ENCODE results near the gene TMEM151A.

Gene TMEM151A

DNA sequence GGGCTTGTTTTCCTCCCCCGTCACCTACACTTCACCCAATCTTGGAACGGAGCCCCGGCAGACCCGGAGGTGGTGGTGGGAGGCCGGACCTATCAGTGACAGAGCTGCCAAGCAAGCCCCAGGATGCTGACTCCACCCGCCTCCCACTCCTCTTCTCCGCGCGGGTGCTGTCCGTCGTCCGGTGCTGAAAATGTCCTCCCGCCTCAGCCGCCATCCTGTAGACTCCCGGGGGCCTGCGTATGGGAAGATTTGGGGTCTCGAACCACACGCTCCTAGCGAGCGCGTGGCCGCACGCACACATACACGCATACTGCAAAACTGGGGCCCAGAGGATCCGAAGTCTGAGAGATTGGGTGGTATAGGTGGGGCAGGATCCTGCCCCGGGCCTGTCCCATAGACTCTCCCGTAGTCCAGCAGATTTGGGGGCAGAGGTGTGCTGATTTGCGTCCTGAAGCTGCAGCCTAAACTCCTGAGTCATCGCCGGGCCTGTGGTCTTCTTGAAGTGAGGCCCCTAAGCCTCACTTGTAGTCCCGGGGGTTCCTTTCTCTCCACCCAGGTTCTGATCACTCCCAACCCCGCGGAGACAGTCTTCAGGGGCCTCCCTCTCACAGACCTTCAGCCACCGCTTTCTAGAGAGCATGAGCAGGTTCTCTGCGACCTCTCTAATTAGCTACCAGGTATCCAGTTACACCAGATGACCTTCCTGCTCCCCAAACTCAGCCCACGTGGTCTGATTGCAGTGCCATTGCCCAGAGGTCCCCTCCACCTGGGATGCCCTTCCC is 2.0 kb upstream of the TMEM151A start:
- Histone ChIP-seq H3F3A (ENCODE audit: low read depth) (no peaks in the 10 kb centered on the region), H3K9me2 (replicated peaks; ENCODE audit: low read depth, low read length) (no peaks in the 10 kb centered on the region), H3K79me2 (ENCODE audit: insufficient read depth, low read length) (peaks cover 14% of the 10 kb centered on the region), H3K9me3 (ENCODE audit: insufficient read depth, low read depth, low read length) (no peaks in the 10 kb centered on the region), H3K9ac (ENCODE audit: low read depth, low read length, poor library complexity, severe bottlenecking) (peak overlapping the region; percentile 33), H3K36me3 (ENCODE audit: insufficient read depth, low read length) (no peaks in the 10 kb centered on the region), H3K27me3 (ENCODE audit: insufficient read depth, low read length, poor library complexity, severe bottlenecking) (no peaks in the 10 kb centered on the region), H4K20me1 (ENCODE audit: insufficient read depth, low read length, poor library complexity, severe bottlenecking) (no peaks in the 10 kb centered on the region), H2AFZ (ENCODE audit: low read length) (peak overlapping the region; percentile 70), H3K4me3 (ENCODE audit: low read length, poor library complexity, severe bottlenecking) (peak overlapping the region; percentile 95), H3K4me1 (ENCODE audit: insufficient read depth, low read length, poor library complexity, severe bottlenecking) (peaks cover 22% of the 10 kb centered on the region), H3K4me2 (ENCODE audit: low read depth, low read length, poor library complexity, severe bottlenecking) (peak overlapping the region; percentile 78)
- TF ChIP-seq, protein P1, sequence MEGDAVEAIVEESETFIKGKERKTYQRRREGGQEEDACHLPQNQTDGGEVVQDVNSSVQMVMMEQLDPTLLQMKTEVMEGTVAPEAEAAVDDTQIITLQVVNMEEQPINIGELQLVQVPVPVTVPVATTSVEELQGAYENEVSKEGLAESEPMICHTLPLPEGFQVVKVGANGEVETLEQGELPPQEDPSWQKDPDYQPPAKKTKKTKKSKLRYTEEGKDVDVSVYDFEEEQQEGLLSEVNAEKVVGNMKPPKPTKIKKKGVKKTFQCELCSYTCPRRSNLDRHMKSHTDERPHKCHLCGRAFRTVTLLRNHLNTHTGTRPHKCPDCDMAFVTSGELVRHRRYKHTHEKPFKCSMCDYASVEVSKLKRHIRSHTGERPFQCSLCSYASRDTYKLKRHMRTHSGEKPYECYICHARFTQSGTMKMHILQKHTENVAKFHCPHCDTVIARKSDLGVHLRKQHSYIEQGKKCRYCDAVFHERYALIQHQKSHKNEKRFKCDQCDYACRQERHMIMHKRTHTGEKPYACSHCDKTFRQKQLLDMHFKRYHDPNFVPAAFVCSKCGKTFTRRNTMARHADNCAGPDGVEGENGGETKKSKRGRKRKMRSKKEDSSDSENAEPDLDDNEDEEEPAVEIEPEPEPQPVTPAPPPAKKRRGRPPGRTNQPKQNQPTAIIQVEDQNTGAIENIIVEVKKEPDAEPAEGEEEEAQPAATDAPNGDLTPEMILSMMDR (conservative IDR thresholded peaks at IDR 0.05; ENCODE audit: low read length), result no peak
- TF ChIP-seq EZH2phosphoT487 (IDR thresholded peaks at IDR 0.05; ENCODE audit: borderline replicate concordance), result no peak

DNA sequence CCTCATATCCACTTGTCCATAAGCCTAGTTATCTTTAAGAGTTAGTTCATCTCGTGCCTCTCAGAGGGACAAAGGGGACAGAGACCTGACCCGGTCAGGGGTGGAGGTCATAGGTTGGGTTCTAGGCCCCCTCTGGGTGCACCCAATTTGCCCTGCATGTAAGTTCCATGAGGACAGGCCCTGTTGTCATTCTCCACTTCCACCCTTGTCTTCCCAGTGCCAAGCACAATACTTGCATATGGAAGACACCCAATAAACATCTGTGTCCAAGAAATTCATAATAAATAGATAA is 1.4 kb upstream of the TMEM151A start:
- H3K9ac ChIP-seq (ENCODE audit: low read depth, low read length, poor library complexity, severe bottlenecking), result no peak overlapping the region
- peaks cover 14% of the 10 kb centered on the region for H3K79me2 ChIP-seq (ENCODE audit: insufficient read depth, low read length)
- peaks cover 22% of the 10 kb centered on the region for H3K4me1 ChIP-seq (ENCODE audit: insufficient read depth, low read length, poor library complexity, severe bottlenecking)
- H3K36me3 ChIP-seq (ENCODE audit: insufficient read depth, low read length), result no peaks in the 10 kb centered on the region
- no peaks in the 10 kb centered on the region for H4K20me1 ChIP-seq (ENCODE audit: insufficient read depth, low read length, poor library complexity, severe bottlenecking)
- TF ChIP-seq, protein P1 (conservative IDR thresholded peaks at IDR 0.05; ENCODE audit: low read length), result no peak
- no peak for TF ChIP-seq EZH2phosphoT487 (IDR thresholded peaks at IDR 0.05; ENCODE audit: borderline replicate concordance)
- H3F3A ChIP-seq (ENCODE audit: low read depth), result no peaks in the 10 kb centered on the region
- H3K4me2 ChIP-seq (ENCODE audit: low read depth, low read length, poor library complexity, severe bottlenecking), result peak overlapping the region; percentile 78
- H3K9me2 ChIP-seq (replicated peaks; ENCODE audit: low read depth, low read length), result no peaks in the 10 kb centered on the region
- no peak overlapping the region for H2AFZ ChIP-seq (ENCODE audit: low read length)
- H3K27me3 ChIP-seq (ENCODE audit: insufficient read depth, low read length, poor library complexity, severe bottlenecking), result no peaks in the 10 kb centered on the region
- no peaks in the 10 kb centered on the region for H3K9me3 ChIP-seq (ENCODE audit: insufficient read depth, low read depth, low read length)
- peak overlapping the region; percentile 95 for H3K4me3 ChIP-seq (ENCODE audit: low read length, poor library complexity, severe bottlenecking)

DNA sequence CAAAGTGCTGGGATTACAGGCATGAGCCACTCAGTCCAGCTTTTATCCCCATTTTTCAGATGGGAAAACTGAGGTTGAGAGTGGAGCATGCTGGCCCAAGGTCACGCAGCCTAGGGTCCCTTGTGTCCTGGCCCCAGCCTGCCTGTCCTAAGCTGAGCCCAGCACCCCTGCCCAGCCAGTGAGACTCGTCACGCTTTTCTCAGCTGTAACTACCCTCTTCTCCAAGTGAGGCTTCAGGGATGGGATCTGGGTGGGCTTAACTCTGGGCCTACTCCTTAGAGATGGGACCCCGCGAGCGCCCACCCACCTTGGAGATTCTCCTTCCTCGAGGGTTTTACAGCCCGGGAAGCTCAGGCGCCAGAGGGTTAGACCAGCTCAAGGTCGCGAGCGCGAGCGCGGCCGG is 390 bp upstream of the TMEM151A start:
- H3F3A ChIP-seq (ENCODE audit: low read depth), result no peaks in the 10 kb centered on the region
- H3K9me3 ChIP-seq (ENCODE audit: insufficient read depth, low read depth, low read length), result no peaks in the 10 kb centered on the region
- no peak overlapping the region for H3K4me2 ChIP-seq (ENCODE audit: low read depth, low read length, poor library complexity, severe bottlenecking)
- no peak overlapping the region for H3K9ac ChIP-seq (ENCODE audit: low read depth, low read length, poor library complexity, severe bottlenecking)
- no peaks in the 10 kb centered on the region for H3K36me3 ChIP-seq (ENCODE audit: insufficient read depth, low read length)
- TF ChIP-seq EZH2phosphoT487 (IDR thresholded peaks at IDR 0.05; ENCODE audit: borderline replicate concordance), result no peak
- TF ChIP-seq, protein P1 (conservative IDR thresholded peaks at IDR 0.05; ENCODE audit: low read length), result no peak
- no peak overlapping the region for H2AFZ ChIP-seq (ENCODE audit: low read length)
- peaks cover 14% of the 10 kb centered on the region for H3K79me2 ChIP-seq (ENCODE audit: insufficient read depth, low read length)
- H3K9me2 ChIP-seq (replicated peaks; ENCODE audit: low read depth, low read length), result no peaks in the 10 kb centered on the region
- no peaks in the 10 kb centered on the region for H4K20me1 ChIP-seq (ENCODE audit: insufficient read depth, low read length, poor library complexity, severe bottlenecking)
- no peaks in the 10 kb centered on the region for H3K27me3 ChIP-seq (ENCODE audit: insufficient read depth, low read length, poor library complexity, severe bottlenecking)
- no peak overlapping the region for H3K4me3 ChIP-seq (ENCODE audit: low read length, poor library complexity, severe bottlenecking)
- H3K4me1 ChIP-seq (ENCODE audit: insufficient read depth, low read length, poor library complexity, severe bottlenecking), result peaks cover 22% of the 10 kb centered on the region
